Heart left ventricle (tissue), 16 donors: ENCODE results near the gene ADAMTS3. TPM values are rescaled to one million over a fixed set of nuclear protein-coding genes. Genes with fewer than 3 reads are reported as not detected.

Experiments
- ATAC-seq, 4 donors: fragments of 200-7000 bp; cut with Tn5 transposase; one replicate each; pipeline ENCODE4 v1.9.1; 2020 to 2022; ENCODE audit warnings: moderate library complexity in 4 of 4, mild to moderate bottlenecking in 3 of 4, moderate number of reproducible peaks in 1 of 4
- DNase-seq, 5 donors: peaks; one replicate each; pipeline ENCODE4 v3.0.0-alpha.2; 2020
- H3K27ac ChIP-seq, 12 donors: fragments of 200-600 bp; sonication (generic) in 4 of 12; one replicate each; pipeline versions ENCODE4 v1.5.0 to v1.8.0; 2016 to 2022; ENCODE audit warnings: mild to moderate bottlenecking in 2 of 12
- H3K27me3 ChIP-seq, 9 donors: fragments of 200-600 bp; sonication (generic) in 2 of 9; one replicate each; pipeline versions ENCODE4 v1.5.1 to v1.8.0; 2016 to 2022; ENCODE audit warnings: mild to moderate bottlenecking in 3 of 9
- H3K36me3 ChIP-seq, 9 donors: fragments of 200-600 bp; sonication (generic) in 2 of 9; one replicate each; pipeline versions ENCODE4 v1.5.0 to v1.8.0; 2018 to 2022; ENCODE audit warnings: mild to moderate bottlenecking in 2 of 9
- H3K4me1 ChIP-seq, 12 donors: fragments of 200-600 bp; sonication (generic) in 4 of 12; one replicate each; pipeline versions ENCODE4 v1.5.0 to v1.8.0; 2016 to 2022; ENCODE audit warnings: mild to moderate bottlenecking in 3 of 12
- H3K4me3 ChIP-seq, 12 donors: fragments of 200-600 bp; sonication (generic) in 4 of 12; one replicate each; pipeline versions ENCODE4 v1.5.0 to v1.8.0; 2017 to 2022; ENCODE audit warnings: mild to moderate bottlenecking in 9 of 12, moderate library complexity in 4 of 12
- H3K9me3 ChIP-seq, 12 donors: fragments of 200-600 bp; sonication (generic) in 4 of 12; one replicate each; pipeline versions ENCODE4 v1.5.0 to v1.8.0; 2016 to 2022; ENCODE audit warnings: mild to moderate bottlenecking in 1 of 12
- POLR2A ChIP-seq, 2 donors: fragments of 450-650 bp; IDR thresholded peaks; one replicate each; pipeline ENCODE4 v1.6.1; 2017; ENCODE audit warnings: antibody characterized with exemption in 2 of 2, mild to moderate bottlenecking in 2 of 2, moderate library complexity in 2 of 2
- WGBS, 4 donors: extraction: QIAGEN DNeasy Blood & Tissue Kit in 2 of 4; methylation state at CpG; one replicate each; pipeline versions ENCODE4 v1.1.5 to v1.1.7; 2013 to 2018; 5-methylcytosine and 5-hydroxymethylcytosine counted together
- intact Hi-C, 10 donors: fragments of 100-400 bp; cut with DNase I; formaldehyde crosslinking; loops; one replicate each; pipeline versions ENCODE4 v1.11.1 to v1.14.2; 2022
- polyA plus RNA-seq, 2 donors: library from polyadenylated mRNA; stranded (reverse); fragments of 200-250 nt; gene quantifications; one replicate each; pipeline ENCODE4 v1.2.3, GENCODE V29; 2013
- total RNA-seq, 9 donors: library from RNA; depleted of rRNA in 2 of 9; stranded (reverse); fragments of >200 nt in 2 of 9; fragmentation: NEBNext Ultra II Directional in 3 of 9; extraction: Animal tissue kit (Norgen Biotek cat#: 25700) in 3 of 9; gene quantifications; one replicate each; pipeline versions ENCODE4 v1.1.0 to v1.2.4, GENCODE V29; 2016 to 2023
- TF ChIP-seq, protein P1 (sequence below), 12 donors: fragments of 200-600 bp; sonication (generic) in 4 of 12; IDR thresholded peaks; one replicate each; pipeline versions ENCODE4 v1.5.0 to v1.8.0; 2018 to 2022; ENCODE audit warnings: antibody characterized with exemption in 12 of 12, mild to moderate bottlenecking in 5 of 12
- donor health status: ischemic (EF 13 %, LVEDD 7.1; RV severe dilation, severe dysfunction).
- donor health status: healthy with polysubstance abuse.
- donor health status: DM: no; HTN: yes; CAD: no.
- donor health status: DM: no; HTN: no; CAD: no.
- donor health status: ischemic (EF 25% LVEDD 6.9; RV normal size, moderate dysfunction).
- donor health status: ischemic (EF 25% LVEDD 5.7; RV mildly dilated, moderate dysfunction).
- donor health status: healthy.
- donor health status: DM: yes; HTN: yes; CAD: no.
- donor health status: ischemic (EF 35%, LVEDD 5.7; RV mildly dilated, moderate dysfunction).
- donor health status: nonischemic (EF 11% LVEDD 7.7; RV severe dilation, severe dysfunction).
- donor health status: DM: yes; HTN: yes; CAD: no.
- donor health status: PGD.
- donor health status: ischemic (EF 29% LVEDD 5.4; RV normal size, mild dysfunction).
- donor health status: nonischemic (EF 23%, LVEDD 6.1; RV moderate dilation, normal function).

Gene ADAMTS3
- total and polyA plus RNA-seq, 11 donors, result 0.08 to 3.3 (median 0.42) TPM; not detected in 1

DNA sequence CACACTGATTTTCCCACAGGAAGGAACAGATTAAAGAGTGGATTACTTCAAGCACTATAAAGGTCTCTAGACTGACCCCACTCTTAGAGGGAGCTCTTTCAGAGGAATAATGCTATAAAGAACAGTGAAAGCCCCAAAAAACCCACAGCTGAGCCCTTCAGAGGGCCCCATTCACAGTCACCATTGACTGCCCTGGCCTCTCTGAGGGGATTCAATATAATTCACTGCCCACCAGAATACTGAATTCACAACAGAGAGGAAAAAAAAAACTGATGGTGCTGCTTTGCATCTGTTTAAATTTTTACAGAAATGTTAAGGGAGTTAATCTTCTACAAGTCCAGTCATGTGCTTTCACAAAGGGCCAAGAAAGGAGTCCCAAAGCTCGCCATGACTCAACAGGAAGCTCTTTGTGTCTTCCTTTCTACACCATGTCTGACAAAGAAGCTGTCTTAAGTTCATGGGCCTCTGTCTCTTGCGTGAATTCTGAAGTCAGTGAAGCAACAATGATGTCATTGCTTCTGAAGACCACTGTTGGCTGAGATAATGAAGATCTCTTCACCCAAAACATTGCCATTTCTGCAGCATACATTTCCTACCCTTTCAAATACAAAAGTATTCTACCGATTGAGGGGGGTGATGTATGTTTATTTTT lies 174.9 kb downstream of the ADAMTS3 start:
- DNase-seq (no peak), ATAC-seq (no peak)
- intact Hi-C loops, result no loop called here
- no peak overlapping the region for H3K4me3 ChIP-seq
- TF ChIP-seq, protein P1, sequence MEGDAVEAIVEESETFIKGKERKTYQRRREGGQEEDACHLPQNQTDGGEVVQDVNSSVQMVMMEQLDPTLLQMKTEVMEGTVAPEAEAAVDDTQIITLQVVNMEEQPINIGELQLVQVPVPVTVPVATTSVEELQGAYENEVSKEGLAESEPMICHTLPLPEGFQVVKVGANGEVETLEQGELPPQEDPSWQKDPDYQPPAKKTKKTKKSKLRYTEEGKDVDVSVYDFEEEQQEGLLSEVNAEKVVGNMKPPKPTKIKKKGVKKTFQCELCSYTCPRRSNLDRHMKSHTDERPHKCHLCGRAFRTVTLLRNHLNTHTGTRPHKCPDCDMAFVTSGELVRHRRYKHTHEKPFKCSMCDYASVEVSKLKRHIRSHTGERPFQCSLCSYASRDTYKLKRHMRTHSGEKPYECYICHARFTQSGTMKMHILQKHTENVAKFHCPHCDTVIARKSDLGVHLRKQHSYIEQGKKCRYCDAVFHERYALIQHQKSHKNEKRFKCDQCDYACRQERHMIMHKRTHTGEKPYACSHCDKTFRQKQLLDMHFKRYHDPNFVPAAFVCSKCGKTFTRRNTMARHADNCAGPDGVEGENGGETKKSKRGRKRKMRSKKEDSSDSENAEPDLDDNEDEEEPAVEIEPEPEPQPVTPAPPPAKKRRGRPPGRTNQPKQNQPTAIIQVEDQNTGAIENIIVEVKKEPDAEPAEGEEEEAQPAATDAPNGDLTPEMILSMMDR (IDR thresholded peaks at IDR 0.05), result no peak
- no peak for TF ChIP-seq POLR2A (IDR thresholded peaks at IDR 0.05)
- no peak overlapping the region for H3K27ac ChIP-seq
- WGBS, 4 donors, result 76 to 85% (median 82%) methylated on average over 3 of the region's 3 CpGs
- H3K27me3 ChIP-seq, result no peaks in the 10 kb centered on the region
- no peaks in the 10 kb centered on the region for H3K9me3 ChIP-seq
- H3K4me1 ChIP-seq, result peaks cover 0 to 15% (median 5%) of the 10 kb centered on the region in 12 donors
- no peaks in the 10 kb centered on the region for H3K36me3 ChIP-seq

DNA sequence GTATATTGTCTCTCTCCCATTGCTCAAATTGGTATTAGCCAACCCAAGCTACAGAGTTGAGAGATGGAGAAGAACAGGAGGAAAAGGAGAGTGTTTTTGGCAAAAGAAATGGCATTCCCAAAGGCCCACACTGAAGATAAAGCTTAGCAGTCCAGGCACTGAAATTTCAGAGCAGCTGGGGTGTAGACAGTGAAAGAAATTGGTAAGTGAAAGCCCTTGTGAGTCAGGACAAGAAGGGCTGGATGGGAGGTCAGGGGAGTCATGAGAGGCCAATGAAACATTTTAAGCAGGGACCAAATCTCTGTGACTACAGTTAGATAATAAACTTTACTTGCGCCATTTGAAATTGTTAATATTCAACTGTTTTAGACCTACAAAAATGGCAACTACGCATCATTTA lies 177.7 kb downstream of the ADAMTS3 start:
- H3K4me3 ChIP-seq, result no peak overlapping the region
- TF ChIP-seq POLR2A (IDR thresholded peaks at IDR 0.05), result no peak
- TF ChIP-seq, protein P1 (IDR thresholded peaks at IDR 0.05), result no peak
- 88 to 97% (median 93%) methylated on average over 2 of the region's 2 CpGs for WGBS, 4 donors
- H3K27ac ChIP-seq, result no peak overlapping the region
- no peaks in the 10 kb centered on the region for H3K36me3 ChIP-seq
- ATAC-seq, result peak in 2 of 4 donors; percentile 45 to 67
- DNase-seq, result no peak
- H3K27me3 ChIP-seq, result no peaks in the 10 kb centered on the region
- H3K9me3 ChIP-seq, result no peaks in the 10 kb centered on the region
- intact Hi-C loops, result no loop called here
- H3K4me1 ChIP-seq, result peaks cover 0 to 16% (median 5%) of the 10 kb centered on the region in 12 donors

DNA sequence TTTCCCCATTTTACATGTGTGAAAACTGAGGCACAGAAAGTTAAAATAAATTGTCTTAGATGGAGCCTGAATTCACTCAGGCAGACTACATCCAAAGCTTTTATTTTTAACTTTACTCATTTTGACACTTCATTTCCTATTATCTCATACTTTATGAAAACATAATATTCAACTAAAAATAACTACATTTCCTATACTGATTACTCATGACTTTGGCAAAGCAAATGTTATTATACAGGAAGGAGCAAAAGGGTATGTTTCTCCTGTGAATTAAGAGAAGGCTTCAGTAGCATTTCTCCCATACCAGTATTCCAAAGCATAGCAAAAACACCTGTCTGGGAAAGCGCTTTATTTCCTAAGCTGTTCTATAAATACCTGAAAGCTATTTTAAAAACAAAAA lies 178.6 kb downstream of the ADAMTS3 start:
- 25 to 45% (median 38%) methylated on average over 1 of the region's 1 CpG for WGBS, 4 donors
- H3K36me3 ChIP-seq, result no peaks in the 10 kb centered on the region
- H3K4me1 ChIP-seq, result peaks cover 0 to 16% (median 5%) of the 10 kb centered on the region in 12 donors
- intact Hi-C loops, result no loop called here
- no peaks in the 10 kb centered on the region for H3K9me3 ChIP-seq
- TF ChIP-seq POLR2A (IDR thresholded peaks at IDR 0.05), result no peak
- TF ChIP-seq, protein P1 (IDR thresholded peaks at IDR 0.05), result no peak
- DNase-seq (no peak), ATAC-seq (peak in 2 of 4 donors; percentile 39 to 77)
- H3K27me3 ChIP-seq, result no peaks in the 10 kb centered on the region
- H3K27ac ChIP-seq, result no peak overlapping the region
- no peak overlapping the region for H3K4me3 ChIP-seq

DNA sequence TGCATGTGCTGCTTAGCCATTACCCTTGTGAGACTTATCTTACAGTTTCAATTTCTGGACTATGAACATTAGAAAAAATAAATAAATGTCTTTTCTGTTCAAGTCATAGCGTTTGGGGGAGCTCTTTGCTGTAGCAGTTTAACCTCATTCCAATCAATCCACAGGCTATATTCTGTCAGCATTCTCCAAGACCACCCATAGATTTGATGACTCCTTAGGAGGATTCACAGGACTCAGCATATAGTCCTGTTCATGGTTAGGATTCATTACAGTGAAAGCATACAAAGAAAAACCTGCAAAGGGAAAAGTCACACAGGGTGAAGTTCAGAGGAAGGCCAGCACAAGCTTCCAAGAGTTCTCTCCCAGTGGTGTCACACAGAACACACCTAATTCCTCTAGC lies 180.5 kb downstream of the ADAMTS3 start:
- no peaks in the 10 kb centered on the region for H3K9me3 ChIP-seq
- H3K36me3 ChIP-seq, result no peaks in the 10 kb centered on the region
- DNase-seq (no peak), ATAC-seq (no peak)
- WGBS, 4 donors, result 74 to 90% (median 82%) methylated on average over 1 of the region's 1 CpG
- intact Hi-C loops, result no loop called here
- no peak for TF ChIP-seq POLR2A (IDR thresholded peaks at IDR 0.05)
- TF ChIP-seq, protein P1 (IDR thresholded peaks at IDR 0.05), result no peak
- H3K4me1 ChIP-seq, result peaks cover 0 to 16% (median 5%) of the 10 kb centered on the region in 12 donors
- no peak overlapping the region for H3K27ac ChIP-seq
- no peak overlapping the region for H3K4me3 ChIP-seq
- H3K27me3 ChIP-seq, result no peaks in the 10 kb centered on the region
